Progenitor cell of endocrine pancreas (in vitro differentiated cells): ENCODE measurements around the gene ANKRD45. TPM values are rescaled to one million over a fixed set of nuclear protein-coding genes. Genes with fewer than 3 reads are reported as not detected.
"Not testable (repeated sequence)": the region's sequence is repeated elsewhere in the genome, so short reads cannot be mapped to it uniquely, and the experiment has no call there.

Source experiments
- DNase-seq: peaks from one replicate; pipeline ENCODE4 v3.0.0; 2021; ENCODE audit warnings: low spot score; ENCODE audit not compliant: unreplicated experiment
- H3K27ac Mint-ChIP-seq: 2 replicates; pipeline ENCODE4 v1.8.0; 2021; ENCODE audit warnings: mild to moderate bottlenecking, moderate library complexity, mixed read lengths
- H3K27me3 Mint-ChIP-seq: 2 replicates; pipeline ENCODE4 v1.8.0; 2021; ENCODE audit warnings: mixed read lengths
- H3K36me3 Mint-ChIP-seq: 2 replicates; pipeline ENCODE4 v1.8.0; 2022; ENCODE audit warnings: mixed read lengths; ENCODE audit not compliant: insufficient read depth
- H3K4me1 Mint-ChIP-seq: 2 replicates; pipeline ENCODE4 v1.8.0; 2021; ENCODE audit warnings: low read depth, mixed read lengths
- H3K4me3 Mint-ChIP-seq: 2 replicates; pipeline ENCODE4 v1.8.0; 2021; ENCODE audit warnings: low read depth, mild to moderate bottlenecking, moderate library complexity, mixed read lengths
- H3K9me3 Mint-ChIP-seq: 2 replicates; pipeline ENCODE4 v1.8.0; 2021; ENCODE audit warnings: low read depth, mixed read lengths
- total RNA-seq: library from RNA; stranded (reverse); gene quantifications from 2 replicates; pipeline ENCODE4 v1.2.1, GENCODE V29; 2021
- TF ChIP-seq, protein P1 (sequence below): fragments of 200-600 bp; sonication (generic); IDR thresholded peaks from one replicate; pipeline ENCODE4 v1.5.0; 2021; ENCODE audit warnings: antibody characterized with exemption, mild to moderate bottlenecking; ENCODE audit not compliant: unreplicated experiment

ANKRD45 gene
- total RNA-seq, 1 donor from 2014 or later, result 1.2 TPM

DNA sequence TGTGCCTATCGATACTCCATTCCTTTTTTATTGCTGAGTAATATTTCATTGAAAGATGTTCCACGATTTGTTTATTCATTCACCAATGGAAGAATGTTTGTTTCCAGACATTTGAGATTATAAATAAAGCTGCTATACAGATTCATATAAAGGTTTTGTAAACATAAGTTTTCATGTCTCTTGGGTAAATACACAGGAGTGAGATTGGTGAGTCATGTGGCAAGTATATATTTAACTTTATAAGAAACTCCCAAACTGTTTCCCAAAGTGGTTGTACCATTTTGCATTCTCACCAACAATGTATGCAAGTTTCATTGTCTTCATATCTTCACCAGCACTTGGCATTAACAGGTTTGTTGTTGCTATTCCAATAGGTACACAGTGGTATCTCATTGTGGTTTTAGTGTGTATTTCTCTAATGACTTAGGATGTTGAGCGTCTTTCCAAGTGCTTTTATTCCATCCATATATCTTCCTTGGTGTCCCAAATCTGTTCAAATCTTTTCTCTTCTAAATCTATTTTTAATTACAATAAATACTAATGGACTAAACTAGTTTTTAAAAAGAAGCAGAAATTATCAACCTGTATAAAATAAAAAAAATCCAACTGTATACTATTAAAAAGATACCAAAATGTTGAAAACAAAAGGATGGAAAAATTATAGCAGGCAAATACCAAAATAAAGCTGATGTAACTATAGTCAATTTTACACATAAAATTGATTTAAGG lies 73.4 kb downstream of the ANKRD45 start:
- no peak for DNase-seq
- no peaks in the 10 kb centered on the region for H3K27me3 Mint-ChIP-seq
- H3K9me3 Mint-ChIP-seq, result peaks cover 6% of the 10 kb centered on the region
- no peaks in the 10 kb centered on the region for H3K36me3 Mint-ChIP-seq
- H3K4me1 Mint-ChIP-seq, result no peaks in the 10 kb centered on the region
- H3K4me3 Mint-ChIP-seq, result no peak overlapping the region
- TF ChIP-seq, protein P1, sequence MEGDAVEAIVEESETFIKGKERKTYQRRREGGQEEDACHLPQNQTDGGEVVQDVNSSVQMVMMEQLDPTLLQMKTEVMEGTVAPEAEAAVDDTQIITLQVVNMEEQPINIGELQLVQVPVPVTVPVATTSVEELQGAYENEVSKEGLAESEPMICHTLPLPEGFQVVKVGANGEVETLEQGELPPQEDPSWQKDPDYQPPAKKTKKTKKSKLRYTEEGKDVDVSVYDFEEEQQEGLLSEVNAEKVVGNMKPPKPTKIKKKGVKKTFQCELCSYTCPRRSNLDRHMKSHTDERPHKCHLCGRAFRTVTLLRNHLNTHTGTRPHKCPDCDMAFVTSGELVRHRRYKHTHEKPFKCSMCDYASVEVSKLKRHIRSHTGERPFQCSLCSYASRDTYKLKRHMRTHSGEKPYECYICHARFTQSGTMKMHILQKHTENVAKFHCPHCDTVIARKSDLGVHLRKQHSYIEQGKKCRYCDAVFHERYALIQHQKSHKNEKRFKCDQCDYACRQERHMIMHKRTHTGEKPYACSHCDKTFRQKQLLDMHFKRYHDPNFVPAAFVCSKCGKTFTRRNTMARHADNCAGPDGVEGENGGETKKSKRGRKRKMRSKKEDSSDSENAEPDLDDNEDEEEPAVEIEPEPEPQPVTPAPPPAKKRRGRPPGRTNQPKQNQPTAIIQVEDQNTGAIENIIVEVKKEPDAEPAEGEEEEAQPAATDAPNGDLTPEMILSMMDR, result no peak
- no peak overlapping the region for H3K27ac Mint-ChIP-seq

DNA sequence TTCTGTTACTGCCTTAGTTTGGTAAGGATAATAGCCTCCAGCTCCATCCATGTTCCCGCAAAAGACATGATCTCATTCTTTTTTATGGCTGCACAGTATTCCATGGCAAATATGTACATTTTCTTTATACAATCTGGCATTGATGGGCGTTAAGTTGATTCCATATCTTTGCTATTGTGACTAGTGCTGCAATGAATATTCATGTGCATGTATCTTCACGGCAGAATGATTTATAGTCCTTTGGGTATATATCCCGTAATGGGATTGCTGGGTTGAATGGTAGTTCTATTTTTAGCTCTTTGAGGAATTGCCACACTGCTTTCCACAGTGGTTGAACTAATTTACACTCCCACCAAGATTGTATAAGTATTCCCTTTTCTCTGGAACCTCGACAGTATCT lies 78.5 kb downstream of the ANKRD45 start:
- H3K4me3 Mint-ChIP-seq, H3K27ac Mint-ChIP-seq, H3K4me1 Mint-ChIP-seq, DNase-seq, H3K36me3 Mint-ChIP-seq, H3K27me3 Mint-ChIP-seq, H3K9me3 Mint-ChIP-seq: not testable (repeated sequence)

DNA sequence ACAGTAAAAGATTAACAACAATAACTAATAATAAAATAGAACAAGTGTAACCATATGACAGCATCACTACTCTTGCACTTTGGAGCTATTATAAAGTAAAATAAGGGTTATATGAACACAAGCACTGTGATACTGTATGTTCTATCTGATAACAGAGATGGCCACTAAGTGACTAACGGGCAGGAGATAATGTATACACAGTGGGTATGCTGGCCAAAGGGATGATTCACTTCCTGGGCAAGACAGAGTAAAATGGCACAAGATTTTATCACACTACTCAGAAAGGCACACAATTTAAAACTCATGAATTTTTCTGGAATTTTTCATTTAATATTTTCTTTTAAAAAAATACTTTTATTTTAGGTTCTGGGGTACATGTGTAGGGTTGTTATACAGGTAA lies 79.1 kb downstream of the ANKRD45 start:
- H3K27ac Mint-ChIP-seq, result no peak overlapping the region
- TF ChIP-seq, protein P1, result no peak
- no peaks in the 10 kb centered on the region for H3K9me3 Mint-ChIP-seq
- H3K4me3 Mint-ChIP-seq, result no peak overlapping the region
- H3K27me3 Mint-ChIP-seq, result no peaks in the 10 kb centered on the region
- DNase-seq, result no peak
- H3K36me3 Mint-ChIP-seq, result no peaks in the 10 kb centered on the region
- H3K4me1 Mint-ChIP-seq, result no peaks in the 10 kb centered on the region

DNA sequence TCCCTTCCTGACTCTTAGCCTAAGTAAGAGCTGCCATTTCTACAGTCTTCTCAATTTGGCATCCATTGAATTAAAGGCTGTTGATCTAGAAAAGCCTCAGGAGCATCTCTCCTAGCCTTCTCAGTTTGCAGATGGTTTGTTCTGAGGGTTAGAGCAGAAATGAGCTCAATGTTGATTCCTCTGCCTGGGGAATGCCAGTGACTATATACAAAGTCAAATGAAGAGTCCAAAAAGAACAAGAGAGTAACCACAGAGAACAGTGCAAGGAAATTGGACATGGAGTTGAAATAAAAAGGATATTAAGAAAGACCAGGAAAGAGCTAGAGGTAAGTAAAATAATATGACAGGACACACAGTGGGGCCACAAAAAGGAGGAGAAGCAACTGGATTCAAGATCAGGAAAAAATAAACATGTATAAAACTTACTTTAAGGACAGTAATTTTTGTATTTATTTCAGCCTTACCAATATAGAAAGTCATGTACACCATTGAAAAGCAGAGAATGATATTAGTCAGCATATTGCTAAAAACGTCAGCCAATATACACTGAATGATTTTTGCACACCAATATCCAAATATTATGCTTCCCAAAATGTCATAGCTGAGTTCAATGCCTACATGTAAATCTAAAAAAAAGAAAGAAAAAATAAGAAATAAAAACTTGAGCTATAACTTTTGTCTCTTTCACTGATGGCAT lies 88.1 kb downstream of the ANKRD45 start:
- Mint-ChIP-seq H3K27me3 (no peaks in the 10 kb centered on the region), H3K4me1 (peaks cover 1% of the 10 kb centered on the region), H3K9me3 (no peaks in the 10 kb centered on the region), H3K36me3 (no peaks in the 10 kb centered on the region), H3K27ac (no peak overlapping the region), H3K4me3 (no peak overlapping the region)
- DNase-seq, result no peak
- TF ChIP-seq, protein P1, result no peak

DNA sequence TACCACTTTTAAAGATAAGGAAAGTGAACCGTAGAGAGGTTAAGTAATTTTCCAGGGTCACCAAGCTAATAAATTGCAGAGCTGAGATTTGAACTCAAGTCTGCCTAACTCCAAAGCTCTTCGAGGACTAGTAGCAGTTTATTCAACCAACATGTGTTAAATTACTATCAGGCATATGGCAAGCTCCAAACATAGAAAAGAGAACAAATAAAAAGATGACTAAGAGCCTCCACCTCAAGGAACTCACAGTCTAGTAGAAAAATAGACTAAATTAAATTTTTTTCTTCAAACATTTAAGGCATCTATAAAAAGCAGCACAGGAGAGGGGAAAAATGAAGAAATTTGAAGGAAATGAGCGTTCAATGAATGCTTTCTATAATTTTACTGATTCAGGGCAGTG lies 89.0 kb downstream of the ANKRD45 start:
- Mint-ChIP-seq H3K36me3 (no peaks in the 10 kb centered on the region), H3K27me3 (no peaks in the 10 kb centered on the region), H3K4me1 (peaks cover 1% of the 10 kb centered on the region), H3K4me3 (no peak overlapping the region), H3K9me3 (no peaks in the 10 kb centered on the region), H3K27ac (no peak overlapping the region)
- no peak for DNase-seq
- TF ChIP-seq, protein P1, result no peak

DNA sequence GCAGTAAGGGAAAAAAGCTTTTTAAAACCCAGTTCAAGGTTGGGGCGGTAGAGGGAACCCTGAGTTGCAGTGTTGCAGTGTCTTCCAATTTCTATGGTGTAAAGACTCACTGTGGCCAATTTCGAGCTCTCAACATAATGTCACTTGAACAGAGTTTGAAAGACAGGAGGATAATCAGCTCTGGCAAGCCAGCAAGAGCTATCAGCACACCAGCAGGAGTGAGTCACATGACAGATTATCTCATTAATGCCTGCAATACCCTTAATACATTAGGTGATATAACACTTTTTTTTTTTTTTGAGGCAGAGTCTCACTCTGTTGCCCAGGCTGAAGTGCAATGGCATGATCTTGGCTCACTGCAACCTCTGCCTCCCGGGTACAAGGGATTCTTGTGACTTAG lies 89.6 kb downstream of the ANKRD45 start:
- TF ChIP-seq, protein P1, result no peak
- Mint-ChIP-seq H3K4me1 (peaks cover 1% of the 10 kb centered on the region), H3K4me3 (no peak overlapping the region), H3K27me3 (no peaks in the 10 kb centered on the region), H3K9me3 (no peaks in the 10 kb centered on the region), H3K27ac (no peak overlapping the region), H3K36me3 (no peaks in the 10 kb centered on the region)
- DNase-seq, result no peak
